ENCODE data around the gene KCP.
A peak's percentile ranks its signal among the peaks of the same experiment; 100 is the strongest.

Gene KCP

DNA sequence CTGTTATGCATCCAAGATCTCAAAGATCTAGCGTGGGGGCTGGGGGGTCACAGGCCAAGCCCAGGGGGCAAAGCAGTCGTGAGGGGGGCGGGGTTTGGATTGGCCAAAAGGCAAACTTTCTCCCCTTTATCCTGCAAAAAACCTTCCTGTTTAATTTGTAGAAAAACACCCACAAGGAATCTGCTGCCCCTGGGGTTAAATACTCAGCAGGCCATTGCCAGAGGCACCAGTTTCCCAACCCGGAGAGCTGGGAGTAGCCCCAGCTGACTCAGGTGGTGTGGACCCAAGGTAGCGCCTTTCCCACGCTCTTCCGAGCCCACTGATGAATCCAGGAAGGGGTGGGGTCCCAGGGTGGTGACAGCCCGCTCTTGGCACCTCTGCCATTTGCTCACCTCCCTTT, 21.4 kb downstream of the KCP start:
- no peak for TF ChIP-seq TCF12 (IDR thresholded peaks at IDR 0.05; ENCODE audit: low read depth)
- no peak for TF ChIP-seq FOXM1 (IDR thresholded peaks at IDR 0.05; ENCODE audit: borderline replicate concordance, low read depth)

DNA sequence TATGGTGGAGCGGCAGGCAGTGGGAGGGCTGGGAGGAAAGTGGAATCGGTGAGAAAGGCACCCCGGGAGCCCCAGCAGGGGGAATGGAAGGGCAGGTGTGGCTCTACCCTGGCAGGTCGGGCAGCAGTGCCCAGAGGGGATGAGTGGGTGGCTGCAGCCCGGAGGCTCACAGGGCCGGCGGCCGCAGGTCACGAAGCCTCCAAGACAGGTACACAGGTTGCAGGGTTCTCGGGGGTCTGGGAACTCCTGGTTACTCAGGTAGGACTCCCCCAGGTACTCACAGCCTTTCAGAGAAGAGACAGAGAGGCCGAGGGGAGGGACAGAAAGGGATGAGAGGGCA, 21.8 kb downstream of the KCP start:
- no peak for TF ChIP-seq TAF1 (IDR thresholded peaks at IDR 0.05; ENCODE audit: low read depth)
- TF ChIP-seq RAD21 (IDR thresholded peaks at IDR 0.05; ENCODE audit: low read depth): no peak
- TF ChIP-seq EGR1 (IDR thresholded peaks at IDR 0.05): 0 out of 2 replicates have a peak, but pooled peaks have one; percentile 22

DNA sequence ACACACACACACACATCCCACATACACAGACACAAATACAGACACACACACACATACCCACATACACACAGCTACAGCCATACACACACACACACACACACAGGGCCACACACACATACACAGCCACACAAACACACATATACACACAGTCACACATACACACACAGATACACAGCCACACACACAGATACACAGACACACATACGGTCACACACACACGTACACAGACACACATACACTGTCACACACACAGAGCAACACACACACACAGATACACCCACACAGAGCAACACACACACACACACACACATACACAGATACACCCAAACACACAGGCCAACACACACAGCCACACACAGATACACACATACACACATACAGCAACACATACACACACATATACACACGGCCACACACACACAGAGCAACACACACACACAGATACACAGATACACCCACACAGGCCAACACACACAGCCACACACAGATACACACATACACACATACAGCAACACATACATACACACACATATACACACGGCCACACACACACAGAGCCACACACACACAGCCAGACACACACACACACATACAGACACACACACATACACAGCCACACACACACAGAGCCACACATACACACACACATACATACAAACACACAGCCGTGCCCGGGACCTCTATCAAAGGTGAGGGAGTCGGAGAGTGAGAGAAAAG, 22.3 kb downstream of the KCP start:
- TF ChIP-seq FOXM1 (IDR thresholded peaks at IDR 0.05; ENCODE audit: borderline replicate concordance, low read depth) (no peak), MAX (IDR thresholded peaks at IDR 0.05) (no peak), TCF12 (IDR thresholded peaks at IDR 0.05; ENCODE audit: low read depth) (no peak), USF1 (IDR thresholded peaks at IDR 0.05) (no peak), CEBPB (IDR thresholded peaks at IDR 0.05) (no peak), EP300 (IDR thresholded peaks at IDR 0.05; ENCODE audit: borderline replicate concordance) (no peak)

GRCh38 chr7:128887169-128888038, 23.1 kb downstream of the KCP start:
- TF ChIP-seq YY1 (IDR thresholded peaks at IDR 0.05; ENCODE audit: low read depth) (no peak), FOXM1 (IDR thresholded peaks at IDR 0.05; ENCODE audit: borderline replicate concordance, low read depth) (no peak), TEAD4 (IDR thresholded peaks at IDR 0.05) (no peak)
- TF ChIP-seq, protein P1, sequence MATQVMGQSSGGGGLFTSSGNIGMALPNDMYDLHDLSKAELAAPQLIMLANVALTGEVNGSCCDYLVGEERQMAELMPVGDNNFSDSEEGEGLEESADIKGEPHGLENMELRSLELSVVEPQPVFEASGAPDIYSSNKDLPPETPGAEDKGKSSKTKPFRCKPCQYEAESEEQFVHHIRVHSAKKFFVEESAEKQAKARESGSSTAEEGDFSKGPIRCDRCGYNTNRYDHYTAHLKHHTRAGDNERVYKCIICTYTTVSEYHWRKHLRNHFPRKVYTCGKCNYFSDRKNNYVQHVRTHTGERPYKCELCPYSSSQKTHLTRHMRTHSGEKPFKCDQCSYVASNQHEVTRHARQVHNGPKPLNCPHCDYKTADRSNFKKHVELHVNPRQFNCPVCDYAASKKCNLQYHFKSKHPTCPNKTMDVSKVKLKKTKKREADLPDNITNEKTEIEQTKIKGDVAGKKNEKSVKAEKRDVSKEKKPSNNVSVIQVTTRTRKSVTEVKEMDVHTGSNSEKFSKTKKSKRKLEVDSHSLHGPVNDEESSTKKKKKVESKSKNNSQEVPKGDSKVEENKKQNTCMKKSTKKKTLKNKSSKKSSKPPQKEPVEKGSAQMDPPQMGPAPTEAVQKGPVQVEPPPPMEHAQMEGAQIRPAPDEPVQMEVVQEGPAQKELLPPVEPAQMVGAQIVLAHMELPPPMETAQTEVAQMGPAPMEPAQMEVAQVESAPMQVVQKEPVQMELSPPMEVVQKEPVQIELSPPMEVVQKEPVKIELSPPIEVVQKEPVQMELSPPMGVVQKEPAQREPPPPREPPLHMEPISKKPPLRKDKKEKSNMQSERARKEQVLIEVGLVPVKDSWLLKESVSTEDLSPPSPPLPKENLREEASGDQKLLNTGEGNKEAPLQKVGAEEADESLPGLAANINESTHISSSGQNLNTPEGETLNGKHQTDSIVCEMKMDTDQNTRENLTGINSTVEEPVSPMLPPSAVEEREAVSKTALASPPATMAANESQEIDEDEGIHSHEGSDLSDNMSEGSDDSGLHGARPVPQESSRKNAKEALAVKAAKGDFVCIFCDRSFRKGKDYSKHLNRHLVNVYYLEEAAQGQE (IDR thresholded peaks at IDR 0.05; ENCODE audit: low read depth): no peak

GRCh38 chr7:128886391-128887168, 23.9 kb downstream of the KCP start:
- TF ChIP-seq TEAD4 (IDR thresholded peaks at IDR 0.05) (no peak), MAX (IDR thresholded peaks at IDR 0.05) (no peak), ZBTB7A (IDR thresholded peaks at IDR 0.05; ENCODE audit: low read depth) (no peak), RAD21 (IDR thresholded peaks at IDR 0.05; ENCODE audit: low read depth) (no peak), USF1 (IDR thresholded peaks at IDR 0.05) (no peak), EGR1 (IDR thresholded peaks at IDR 0.05) (no peak), NFIC (IDR thresholded peaks at IDR 0.05) (no peak), YY1 (IDR thresholded peaks at IDR 0.05; ENCODE audit: low read depth) (no peak), TCF12 (IDR thresholded peaks at IDR 0.05; ENCODE audit: low read depth) (no peak), CEBPB (IDR thresholded peaks at IDR 0.05) (no peak), EP300 (IDR thresholded peaks at IDR 0.05; ENCODE audit: borderline replicate concordance) (no peak), TAF1 (IDR thresholded peaks at IDR 0.05; ENCODE audit: low read depth) (no peak), FOXM1 (IDR thresholded peaks at IDR 0.05; ENCODE audit: borderline replicate concordance, low read depth) (no peak), CREB1 (IDR thresholded peaks at IDR 0.05; ENCODE audit: low read depth) (no peak)
- TF ChIP-seq, protein P1 (IDR thresholded peaks at IDR 0.05; ENCODE audit: low read depth): no peak
